ENCODE data around the gene ESYT3. TPM values are rescaled to one million over a fixed set of nuclear protein-coding genes. Genes with fewer than 3 reads are reported as not detected.
"Not testable (repeated sequence)": the region's sequence is repeated elsewhere in the genome, so short reads cannot be mapped to it uniquely, and the experiment has no call there.

Gene ESYT3
- total RNA-seq, 1 donor = 0.54 TPM

- no peak for DNase-seq (ENCODE audit: low read depth in 2 of 3, low spot score in 2 of 3)
Observed at GRCh38 chr3:138407236-138407907, 27.0 kb upstream of the ESYT3 start.

DNA sequence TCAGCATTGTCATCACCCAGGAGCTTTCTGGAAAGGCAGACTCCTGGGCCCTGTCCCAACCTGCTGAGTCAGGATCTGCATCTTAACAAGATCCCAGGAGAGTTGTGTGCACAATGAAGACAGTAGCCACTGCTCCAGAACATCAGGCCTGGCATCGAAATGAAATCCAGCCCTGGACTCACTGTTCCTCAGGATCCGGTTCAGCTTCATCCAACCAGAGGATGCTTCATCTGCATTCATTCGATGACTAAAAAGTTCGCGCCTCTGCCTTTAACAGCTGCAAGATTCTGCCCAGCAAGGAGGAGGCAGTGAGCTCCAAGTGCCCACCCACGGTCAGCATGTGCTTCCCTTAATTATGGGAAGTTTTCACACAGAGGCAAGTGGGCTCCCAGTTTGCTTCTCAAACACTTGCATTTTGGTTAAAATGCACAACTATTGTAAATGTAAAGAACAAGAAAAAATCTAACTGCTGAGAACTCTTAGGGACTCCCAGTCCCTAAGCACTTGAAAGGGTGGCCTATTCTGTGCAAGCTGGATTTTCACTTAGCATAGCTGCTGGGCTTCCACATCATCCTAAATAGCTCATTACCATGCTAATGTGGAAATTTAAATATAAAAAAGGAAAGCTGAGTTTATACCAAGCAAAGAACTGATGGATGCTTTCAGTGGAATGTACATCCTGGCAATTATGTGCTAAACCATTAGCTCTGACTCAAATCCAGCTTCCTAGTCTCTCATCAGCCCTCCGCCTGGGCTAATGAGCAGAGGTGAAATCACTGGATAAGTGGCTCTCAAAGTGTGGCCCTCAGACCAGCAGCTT, 25.5 kb upstream of the ESYT3 start:
- no peak for DNase-seq (ENCODE audit: low read depth in 2 of 3, low spot score in 2 of 3)

GRCh38 chr3:138412821-138413551, 21.4 kb upstream of the ESYT3 start:
- no peak for DNase-seq (ENCODE audit: low read depth in 2 of 3, low spot score in 2 of 3)

- DNase-seq (ENCODE audit: low read depth in 2 of 3, low spot score in 2 of 3) = not testable (repeated sequence)
Observed at GRCh38 chr3:138416236-138416635, 18.2 kb upstream of the ESYT3 start.

DNA sequence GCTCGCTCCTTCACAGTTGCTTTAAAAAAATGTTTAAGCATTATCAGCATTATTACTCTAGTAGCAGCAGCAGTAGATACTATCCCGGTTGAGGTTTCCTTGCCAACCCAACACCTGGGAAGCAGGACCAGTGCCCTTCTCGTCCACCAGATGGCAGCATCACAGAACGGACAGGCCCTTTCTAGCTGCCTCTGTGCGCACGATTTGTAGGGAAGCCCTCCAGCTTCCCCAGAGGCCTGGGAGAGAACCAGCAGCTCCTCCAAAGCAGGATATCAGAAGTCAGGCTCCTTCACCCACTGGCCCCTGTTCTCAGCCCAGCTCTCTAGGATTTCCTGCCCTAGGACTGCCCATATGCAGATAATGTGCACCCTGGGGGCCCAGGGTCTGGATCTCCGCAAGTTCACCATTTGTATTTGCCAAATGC, 16.8 kb upstream of the ESYT3 start:
- peak; percentile 25 to 81 (median 68) for DNase-seq (ENCODE audit: low read depth in 2 of 3, low spot score in 2 of 3)

DNA sequence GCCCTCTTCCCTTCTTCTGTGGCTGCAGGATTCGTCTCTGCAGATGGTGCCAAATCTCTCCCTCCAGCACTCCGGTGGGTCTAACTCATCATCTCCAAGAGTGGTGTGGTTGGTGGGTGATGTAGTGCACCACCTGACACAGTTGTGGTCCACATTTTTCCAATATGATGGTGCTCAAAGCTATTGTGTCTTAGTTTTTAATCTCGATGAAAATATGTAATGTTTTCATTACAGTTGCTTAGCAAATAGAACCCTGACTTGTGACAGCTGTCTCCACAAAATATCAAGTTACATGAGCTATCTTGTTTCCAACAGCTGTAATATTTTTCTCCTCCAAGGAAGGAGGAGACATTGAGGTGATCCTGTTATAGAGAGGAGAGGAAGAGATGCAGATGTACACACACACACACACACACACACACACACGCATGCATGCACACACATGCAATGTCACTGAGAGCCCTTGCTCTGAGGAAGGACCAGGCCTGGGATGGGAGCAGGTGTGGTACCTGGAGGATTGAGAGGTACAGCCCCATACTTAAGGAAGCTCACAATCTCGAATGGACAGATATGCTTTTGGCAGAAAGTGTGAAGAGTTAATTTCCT, 15.7 kb upstream of the ESYT3 start:
- no peak for DNase-seq (ENCODE audit: low read depth in 2 of 3, low spot score in 2 of 3)

- DNase-seq (ENCODE audit: low read depth in 2 of 3, low spot score in 2 of 3) = no peak
Observed at GRCh38 chr3:138423316-138423715, 11.1 kb upstream of the ESYT3 start.

DNA sequence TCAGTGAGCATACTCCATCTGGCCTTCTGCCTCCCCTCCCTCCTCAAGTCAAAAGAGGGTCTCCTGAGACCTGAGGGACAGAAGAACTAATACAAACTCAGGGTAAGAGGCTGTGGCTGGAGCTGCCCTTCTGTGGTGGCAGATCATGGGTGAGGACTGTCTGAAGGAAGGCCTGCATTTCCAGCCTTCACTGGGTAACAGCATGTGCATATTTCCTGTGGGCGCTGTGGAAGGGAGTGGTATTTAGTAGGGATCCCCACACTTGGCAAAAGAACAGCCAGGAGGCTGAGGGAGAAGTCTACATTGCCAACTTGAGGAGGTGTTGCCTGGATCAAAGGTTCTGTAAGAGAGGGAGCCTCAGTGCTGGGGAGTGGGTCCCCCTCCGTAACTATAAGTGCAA, 10.1 kb upstream of the ESYT3 start:
- no peak for DNase-seq (ENCODE audit: low read depth in 2 of 3, low spot score in 2 of 3)

- DNase-seq (ENCODE audit: low read depth in 2 of 3, low spot score in 2 of 3) = peak in 1 of 3 donors; percentile 29
Observed at GRCh38 chr3:138426211-138426610, 8.2 kb upstream of the ESYT3 start.

DNA sequence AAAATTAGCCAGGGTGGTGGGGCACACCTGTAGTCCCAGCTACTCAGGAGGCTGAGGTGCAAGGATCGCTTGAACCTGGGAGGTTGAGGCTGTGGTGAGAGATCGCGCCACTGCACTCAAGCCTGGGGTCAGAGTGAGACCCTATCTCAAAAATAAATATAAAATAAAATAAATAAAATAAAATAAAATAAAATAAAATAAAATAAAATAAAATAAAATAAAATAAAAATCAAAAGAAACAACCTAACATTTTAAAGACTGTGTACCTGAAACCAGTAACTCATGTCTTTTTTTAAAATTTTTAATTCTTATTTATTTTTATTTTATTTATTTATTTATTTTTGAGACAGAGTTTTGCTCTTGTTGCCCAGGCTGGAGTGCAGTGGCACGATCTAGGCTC, 7.7 kb upstream of the ESYT3 start:
- not testable (repeated sequence) for DNase-seq (ENCODE audit: low read depth in 2 of 3, low spot score in 2 of 3)

GRCh38 chr3:138429665-138430064, 4.8 kb upstream of the ESYT3 start:
- peak in 1 of 3 donors; percentile 52 for DNase-seq (ENCODE audit: low read depth in 2 of 3, low spot score in 2 of 3)

DNA sequence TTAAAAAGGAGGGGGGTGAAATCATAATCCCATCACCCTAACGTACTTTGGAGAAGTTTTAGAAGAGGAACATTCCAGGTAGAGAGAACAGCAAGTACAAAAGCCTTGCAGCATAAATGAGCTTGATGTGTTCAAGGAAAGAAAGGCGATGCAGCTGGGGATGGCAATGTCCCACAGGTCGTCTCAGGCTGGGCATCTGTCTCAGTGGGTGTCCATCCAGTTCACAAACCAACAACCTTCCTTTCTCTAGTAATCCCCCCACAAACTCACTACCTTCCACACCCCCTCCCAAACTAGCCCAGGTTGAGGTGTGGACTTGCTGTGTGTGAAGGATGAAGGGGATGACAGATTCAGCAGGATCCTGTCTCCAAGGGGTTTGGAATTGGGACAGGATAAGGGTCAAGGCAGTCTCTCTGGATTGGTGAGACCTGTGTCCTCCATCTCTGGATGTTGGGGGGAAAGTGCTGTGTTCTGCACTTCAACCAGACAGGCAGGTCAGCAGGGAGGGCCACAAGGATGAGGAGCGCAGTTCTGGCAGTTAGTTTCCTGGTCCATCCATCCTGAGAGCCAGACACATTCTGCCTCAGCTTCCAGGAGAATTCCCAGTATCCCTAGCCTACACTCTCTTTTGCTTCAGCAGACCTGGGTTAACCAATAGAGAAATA, 1.7 kb upstream of the ESYT3 start:
- no peak for DNase-seq (ENCODE audit: low read depth in 2 of 3, low spot score in 2 of 3)

DNA sequence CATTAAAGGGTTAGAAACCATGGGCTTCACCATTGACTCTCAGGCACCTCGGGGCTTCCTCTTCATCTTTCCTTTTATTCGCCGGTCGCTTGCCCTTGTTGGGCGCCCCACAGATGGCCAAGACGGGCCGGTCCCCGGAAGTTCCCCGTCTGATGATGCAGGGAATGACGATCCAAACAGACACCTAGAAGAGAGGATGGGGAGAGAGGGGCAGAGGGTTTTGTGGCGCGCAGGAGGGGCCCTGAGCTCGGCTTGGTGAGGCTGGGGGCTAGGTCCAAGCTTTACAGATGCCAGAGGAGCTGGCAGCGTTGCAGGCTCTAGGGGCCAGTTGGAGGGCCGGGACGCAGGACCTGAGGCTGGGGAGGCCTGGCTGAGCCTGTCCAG, 532 bp upstream of the ESYT3 start:
- no peak for DNase-seq (ENCODE audit: low read depth in 2 of 3, low spot score in 2 of 3)

GRCh38 chr3:138434875-138435772, 708 bp downstream of the ESYT3 start:
- DNase-seq (ENCODE audit: low read depth in 2 of 3, low spot score in 2 of 3) = peak in 1 of 3 donors; percentile 36

- DNase-seq (ENCODE audit: low read depth in 2 of 3, low spot score in 2 of 3) = no peak
Observed at GRCh38 chr3:138435840-138436239, 1.4 kb downstream of the ESYT3 start.

GRCh38 chr3:138437281-138437680, 2.9 kb downstream of the ESYT3 start:
- no peak for DNase-seq (ENCODE audit: low read depth in 2 of 3, low spot score in 2 of 3)

GRCh38 chr3:138438896-138439295, 4.5 kb downstream of the ESYT3 start:
- no peak for DNase-seq (ENCODE audit: low read depth in 2 of 3, low spot score in 2 of 3)

GRCh38 chr3:138439646-138440045, 5.2 kb downstream of the ESYT3 start:
- no peak for DNase-seq (ENCODE audit: low read depth in 2 of 3, low spot score in 2 of 3)

DNA sequence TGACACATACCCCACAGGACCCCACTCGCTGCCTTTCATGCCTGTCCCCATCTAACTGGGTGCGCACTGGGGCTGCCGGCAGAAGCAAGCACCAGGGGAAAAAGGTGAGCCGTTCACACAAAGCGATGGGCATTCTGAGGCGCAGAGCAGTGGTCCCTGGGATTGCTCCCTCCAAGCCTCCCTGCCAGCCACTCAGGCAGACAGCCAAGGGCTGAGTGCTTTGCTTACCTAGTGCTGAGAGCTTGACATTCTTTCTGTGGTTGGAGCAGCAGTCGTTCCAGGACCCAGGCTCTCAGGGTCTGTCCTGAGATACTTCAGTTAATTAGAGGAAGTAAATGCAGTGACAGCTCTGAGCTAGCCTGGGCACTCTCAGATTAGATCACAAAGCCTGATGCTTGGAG, 5.7 kb downstream of the ESYT3 start:
- peak in 1 of 3 donors; percentile 41 for DNase-seq (ENCODE audit: low read depth in 2 of 3, low spot score in 2 of 3)
